ENCODE results near the gene AGRP.

Gene AGRP

DNA sequence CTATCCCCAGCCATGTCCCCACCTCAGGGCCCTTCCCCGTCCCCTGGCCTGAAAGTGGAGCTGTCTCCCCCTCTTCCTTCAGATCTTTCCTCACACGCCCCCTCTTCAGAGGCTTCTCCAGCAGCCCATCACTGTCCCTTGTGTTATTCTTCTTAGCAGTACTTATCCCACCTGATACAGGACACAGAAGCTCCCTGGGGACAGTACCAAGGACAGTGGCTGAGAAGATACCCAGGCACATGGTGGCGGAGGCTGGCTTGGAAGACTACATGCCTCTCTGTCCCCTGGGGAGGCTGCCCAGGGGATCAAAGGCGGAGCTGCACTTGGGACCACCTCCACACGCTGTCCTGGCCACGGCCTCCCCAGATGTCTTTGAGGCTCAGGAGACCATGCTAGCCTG lies 28.5 kb downstream of the AGRP start:
- H3K4me3 ChIP-seq (ENCODE audit: low read depth, low read length), result no peak overlapping the region
- TF ChIP-seq, protein P1, sequence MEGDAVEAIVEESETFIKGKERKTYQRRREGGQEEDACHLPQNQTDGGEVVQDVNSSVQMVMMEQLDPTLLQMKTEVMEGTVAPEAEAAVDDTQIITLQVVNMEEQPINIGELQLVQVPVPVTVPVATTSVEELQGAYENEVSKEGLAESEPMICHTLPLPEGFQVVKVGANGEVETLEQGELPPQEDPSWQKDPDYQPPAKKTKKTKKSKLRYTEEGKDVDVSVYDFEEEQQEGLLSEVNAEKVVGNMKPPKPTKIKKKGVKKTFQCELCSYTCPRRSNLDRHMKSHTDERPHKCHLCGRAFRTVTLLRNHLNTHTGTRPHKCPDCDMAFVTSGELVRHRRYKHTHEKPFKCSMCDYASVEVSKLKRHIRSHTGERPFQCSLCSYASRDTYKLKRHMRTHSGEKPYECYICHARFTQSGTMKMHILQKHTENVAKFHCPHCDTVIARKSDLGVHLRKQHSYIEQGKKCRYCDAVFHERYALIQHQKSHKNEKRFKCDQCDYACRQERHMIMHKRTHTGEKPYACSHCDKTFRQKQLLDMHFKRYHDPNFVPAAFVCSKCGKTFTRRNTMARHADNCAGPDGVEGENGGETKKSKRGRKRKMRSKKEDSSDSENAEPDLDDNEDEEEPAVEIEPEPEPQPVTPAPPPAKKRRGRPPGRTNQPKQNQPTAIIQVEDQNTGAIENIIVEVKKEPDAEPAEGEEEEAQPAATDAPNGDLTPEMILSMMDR (IDR thresholded peaks at IDR 0.05; ENCODE audit: low read depth, low read length), result no peak

DNA sequence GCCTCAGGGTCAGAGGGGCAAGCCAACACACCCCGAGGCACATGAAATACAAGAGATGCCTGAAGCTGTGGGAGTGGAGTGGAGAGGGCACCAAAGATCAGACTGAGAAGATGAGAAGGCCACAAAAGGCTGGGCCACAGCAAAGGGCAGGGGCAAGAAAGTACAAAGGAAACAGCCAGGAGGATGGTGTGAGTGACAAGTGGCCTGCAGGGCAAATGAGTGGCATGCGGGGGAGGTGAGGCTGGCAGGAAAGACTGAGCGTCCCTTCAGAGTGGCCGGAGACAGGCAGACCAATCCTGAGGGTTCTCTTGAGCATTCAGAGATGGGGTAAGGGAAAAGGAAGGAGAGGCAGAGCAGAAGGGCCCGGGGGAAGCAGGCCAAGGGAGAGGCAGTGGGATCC lies 29.2 kb downstream of the AGRP start:
- TF ChIP-seq, protein P1 (IDR thresholded peaks at IDR 0.05; ENCODE audit: low read depth, low read length), result no peak
- no peak overlapping the region for H3K4me3 ChIP-seq (ENCODE audit: low read depth, low read length)

DNA sequence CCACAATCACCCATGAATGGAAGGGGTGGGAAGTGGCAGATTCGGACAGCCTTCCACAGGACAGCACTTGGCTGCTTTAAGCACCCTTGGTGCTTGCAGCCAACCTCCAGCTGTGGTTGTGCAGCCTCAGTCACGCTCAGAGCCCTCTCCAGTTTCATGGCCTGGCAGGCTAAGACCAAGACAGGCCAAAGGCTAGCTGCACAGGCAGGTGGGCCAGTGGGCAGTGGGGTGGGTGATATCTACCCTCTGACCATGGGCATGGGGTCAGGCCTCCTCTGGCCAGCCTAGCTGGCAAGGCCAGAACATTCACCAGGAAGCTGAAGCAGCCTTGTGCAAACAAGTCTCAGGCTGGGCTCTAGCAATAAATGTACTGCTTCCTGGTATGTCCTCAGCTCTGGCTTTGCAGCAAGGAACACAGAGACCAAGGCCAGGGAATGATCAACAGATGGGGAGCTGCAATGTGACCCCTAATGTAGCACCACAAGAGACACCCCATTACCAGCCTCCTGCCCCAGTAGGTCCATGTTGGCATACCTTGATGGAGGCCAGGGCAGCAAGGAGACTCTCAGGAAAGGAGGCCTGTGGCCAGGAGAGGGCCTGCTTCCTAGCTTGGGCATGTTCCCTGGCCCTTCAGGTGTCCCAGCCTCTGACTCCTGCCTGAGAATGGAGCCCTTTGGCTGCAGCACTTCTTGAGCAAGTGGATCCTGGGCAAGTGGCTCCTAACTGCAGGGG lies 31.5 kb downstream of the AGRP start:
- no peak overlapping the region for H3K4me3 ChIP-seq (ENCODE audit: low read depth, low read length)

DNA sequence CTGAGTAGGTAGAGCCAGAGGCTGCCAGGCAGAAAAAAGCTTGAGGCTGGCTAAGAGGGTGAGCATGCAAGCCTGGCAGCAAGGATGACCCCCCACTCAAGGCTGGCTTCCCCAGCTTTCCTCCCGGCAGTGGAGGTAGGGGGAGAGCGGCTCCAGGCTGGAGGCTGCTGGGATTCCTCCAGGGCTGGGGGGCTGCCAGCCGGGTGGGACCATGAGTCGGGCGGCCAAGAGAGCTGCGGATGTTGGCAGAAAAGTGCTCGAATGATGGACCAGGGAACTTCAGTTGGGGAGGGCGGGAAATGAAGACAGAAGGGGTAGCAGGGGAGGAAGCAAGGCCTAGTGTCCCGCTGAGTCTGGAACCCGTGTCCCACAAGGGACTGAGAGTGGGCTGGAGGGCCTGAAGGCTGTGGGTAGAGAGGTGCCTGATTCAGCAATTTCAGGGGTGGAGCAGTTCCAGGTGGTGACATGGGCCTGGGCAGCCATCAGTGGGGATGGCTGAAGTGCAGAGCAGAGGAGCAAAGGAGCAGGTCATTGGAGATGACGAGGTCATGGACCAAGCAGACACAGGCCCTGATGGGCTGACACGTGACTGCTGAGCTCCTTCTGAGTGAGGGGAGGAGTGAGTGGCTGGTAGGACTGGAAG lies 32.2 kb downstream of the AGRP start:
- TF ChIP-seq, protein P1 (IDR thresholded peaks at IDR 0.05; ENCODE audit: low read depth, low read length), result no peak
- no peak overlapping the region for H3K4me3 ChIP-seq (ENCODE audit: low read depth, low read length)

More for the DNA sequence above, 31.5 kb downstream of the AGRP start:
- TF ChIP-seq, protein P1 (IDR thresholded peaks at IDR 0.05; ENCODE audit: low read depth, low read length), result no peak

DNA sequence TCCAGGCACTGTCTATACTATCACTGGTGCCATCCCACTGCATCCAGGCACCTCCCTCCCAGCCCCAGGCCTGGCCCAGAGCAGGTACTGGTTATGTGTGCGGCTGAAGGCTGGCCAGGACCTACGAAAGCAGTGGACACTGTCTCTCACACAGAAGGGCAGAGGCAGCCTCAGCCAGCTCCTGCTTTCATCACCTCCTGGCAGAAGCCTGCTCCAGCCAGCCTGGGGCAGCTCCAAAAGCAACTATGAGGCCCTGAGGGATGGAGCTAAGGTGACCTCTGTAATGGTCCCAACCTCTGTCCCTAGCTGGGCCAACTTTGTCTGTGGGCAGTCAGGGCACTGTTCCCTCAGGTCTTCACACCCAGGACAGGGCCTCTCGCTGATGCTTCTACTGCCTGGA lies 33.6 kb downstream of the AGRP start:
- H3K4me3 ChIP-seq (ENCODE audit: low read depth, low read length), result no peak overlapping the region
- TF ChIP-seq, protein P1 (IDR thresholded peaks at IDR 0.05; ENCODE audit: low read depth, low read length), result no peak

DNA sequence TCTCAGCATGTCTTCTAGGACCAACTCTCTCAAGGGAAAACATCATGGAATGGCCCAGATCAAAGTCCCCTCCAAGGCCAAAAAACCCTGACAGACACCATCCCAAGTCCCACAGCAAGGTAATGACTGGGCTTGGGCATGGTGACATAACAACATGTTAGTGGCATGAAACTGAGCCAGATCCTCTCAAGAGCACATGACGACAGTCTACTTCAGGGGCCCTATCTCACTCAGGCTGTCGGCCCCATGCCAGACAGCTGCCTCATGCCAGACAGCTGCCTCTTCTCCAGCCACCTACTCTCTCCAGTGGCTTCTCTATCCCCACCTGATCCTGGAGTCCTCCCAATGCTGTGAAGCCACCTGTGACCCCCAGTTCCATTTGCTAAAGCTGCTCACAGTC lies 34.0 kb downstream of the AGRP start:
- no peak overlapping the region for H3K4me3 ChIP-seq (ENCODE audit: low read depth, low read length)
- TF ChIP-seq, protein P1 (IDR thresholded peaks at IDR 0.05; ENCODE audit: low read depth, low read length), result no peak

DNA sequence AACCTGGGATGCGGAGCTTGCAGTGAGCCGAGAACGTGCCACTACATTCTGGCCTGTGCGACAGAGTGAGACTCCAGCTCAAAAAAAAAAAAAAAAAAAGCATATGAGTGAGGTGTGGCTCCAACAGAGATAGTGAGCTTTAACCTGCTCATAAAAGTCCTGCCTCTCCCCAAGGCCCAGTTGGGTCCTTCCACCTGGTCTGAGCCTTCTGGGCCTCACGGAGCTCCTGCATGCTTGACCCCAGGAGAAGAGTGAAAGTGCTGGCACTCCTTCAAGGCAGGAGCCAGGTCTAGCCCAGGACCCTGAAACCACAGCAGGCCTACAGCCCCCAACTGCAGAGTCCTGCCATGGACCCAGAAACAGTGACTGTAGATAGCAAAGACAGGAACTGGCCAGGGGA lies 34.8 kb downstream of the AGRP start:
- H3K4me3 ChIP-seq (ENCODE audit: low read depth, low read length), result no peak overlapping the region
- TF ChIP-seq, protein P1 (IDR thresholded peaks at IDR 0.05; ENCODE audit: low read depth, low read length), result no peak

Data from WI38 (cell line).